ENCODE results near the gene DDX25. TPM values are rescaled to one million over a fixed set of nuclear protein-coding genes. Genes with fewer than 3 reads are reported as not detected.
A peak's percentile ranks its signal among the peaks of the same experiment; 100 is the strongest.

Gene DDX25
- total and polyA plus RNA-seq, 9 of the 15 experiments (the other 6 are each of a cell fraction or from before 2014, with no cell fraction given), result not detected

DNA sequence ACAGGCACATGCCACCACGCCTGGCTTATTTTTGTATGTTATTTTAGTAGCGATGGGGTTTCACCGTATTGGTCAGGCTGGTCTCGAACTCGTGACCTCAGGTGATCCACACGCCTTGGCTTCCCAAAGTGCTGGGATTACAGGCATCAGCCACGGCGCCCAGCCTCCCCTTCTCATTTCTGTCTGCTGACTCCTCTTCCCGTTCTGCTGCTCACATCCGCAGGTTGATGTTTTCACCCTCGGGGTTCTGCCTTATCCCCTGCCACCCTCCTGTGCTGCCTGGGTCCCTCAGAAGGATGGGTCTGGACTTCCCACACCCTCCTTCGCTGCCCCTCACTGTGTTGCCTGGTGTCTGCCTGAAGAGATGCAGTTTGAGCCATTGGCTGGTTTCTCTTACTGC, 22.4 kb downstream of the DDX25 start (continued):
- TF ChIP-seq ZNF717 (CRISPR knock-in tag; IDR thresholded peaks at IDR 0.05) (no peak), SMARCA5 (IDR thresholded peaks at IDR 0.05) (no peak)
- TF ChIP-seq, protein P1, sequence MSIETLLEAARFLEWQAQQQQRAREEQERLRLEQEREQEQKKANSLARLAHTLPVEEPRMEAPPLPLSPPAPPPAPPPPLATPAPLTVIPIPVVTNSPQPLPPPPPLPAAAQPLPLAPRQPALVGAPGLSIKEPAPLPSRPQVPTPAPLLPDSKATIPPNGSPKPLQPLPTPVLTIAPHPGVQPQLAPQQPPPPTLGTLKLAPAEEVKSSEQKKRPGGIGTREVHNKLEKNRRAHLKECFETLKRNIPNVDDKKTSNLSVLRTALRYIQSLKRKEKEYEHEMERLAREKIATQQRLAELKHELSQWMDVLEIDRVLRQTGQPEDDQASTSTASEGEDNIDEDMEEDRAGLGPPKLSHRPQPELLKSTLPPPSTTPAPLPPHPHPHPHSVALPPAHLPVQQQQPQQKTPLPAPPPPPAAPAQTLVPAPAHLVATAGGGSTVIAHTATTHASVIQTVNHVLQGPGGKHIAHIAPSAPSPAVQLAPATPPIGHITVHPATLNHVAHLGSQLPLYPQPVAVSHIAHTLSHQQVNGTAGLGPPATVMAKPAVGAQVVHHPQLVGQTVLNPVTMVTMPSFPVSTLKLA (conservative IDR thresholded peaks at IDR 0.05), result no peak

DNA sequence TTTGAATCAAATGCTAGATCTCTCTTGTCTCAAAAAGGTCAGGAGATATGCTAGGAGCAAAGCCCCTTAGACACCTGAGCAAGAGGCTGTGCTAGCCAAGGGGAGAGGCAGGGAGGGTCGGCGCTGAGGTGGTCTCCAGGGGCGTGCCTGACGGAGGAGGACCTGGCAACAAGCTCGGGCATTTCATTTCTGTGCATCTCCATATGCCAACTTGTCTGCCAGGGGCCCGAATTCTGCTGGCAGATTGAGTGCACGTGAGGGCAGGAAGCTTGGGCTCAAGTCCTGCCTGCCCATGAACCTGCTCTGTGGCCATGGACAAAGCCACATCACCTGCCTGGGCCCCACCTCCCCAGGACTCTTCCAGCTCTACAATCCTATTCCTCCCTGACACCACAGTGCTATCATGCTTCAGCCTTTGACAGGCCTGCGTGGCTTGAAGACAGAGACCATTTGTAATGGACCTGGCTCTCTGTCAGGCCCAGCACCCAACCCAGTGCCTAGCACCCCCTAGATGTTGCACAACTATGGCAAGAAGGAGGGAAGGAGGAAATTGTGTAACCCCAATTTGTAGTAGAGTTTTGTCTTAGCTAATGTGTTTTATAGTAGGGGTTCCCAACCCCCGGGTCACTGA, 25.3 kb downstream of the DDX25 start:
- in situ Hi-C loops (cut with MboI) (no loop called here), intact Hi-C loops (cut with micrococcal nuclease) (loop anchor here (10.0 kb wide), 1 partner anchor 125 kb away; no protein-coding TSS in a partner anchor)
- H2AFZ ChIP-seq (ENCODE audit: low read depth, low read length), result no peak overlapping the region
- POLR2A ChIA-PET, result interaction anchor here (0.5 to 0.7 kb wide), 3 partner anchors 12 to 608 kb away, joined by 3 read pairs; no protein-coding TSS in a partner anchor
- 4% methylated on average over 9 of the region's 9 CpGs for WGBS (ENCODE audit: insufficient coverage, low coverage, missing lambda C conversion rate)
- H3K9me3 ChIP-seq (replicated peaks; ENCODE audit: control insufficient read depth, insufficient read depth, low read depth, low read length), result no peaks in the 10 kb centered on the region
- no peak for DNase-seq (ENCODE audit: extremely low read depth in 1 of 4, low spot score in 3 of 4)
- ATAC-seq, result no peak
- H4K20me1 ChIP-seq (replicated peaks; ENCODE audit: control insufficient read depth, insufficient read depth, low read length), result no peaks in the 10 kb centered on the region
- FAIRE-seq, result no peak
- no peak overlapping the region for H3K27ac ChIP-seq (ENCODE audit: extremely low read depth, low read depth, low read length)
- no peak overlapping the region for H3K4me2 ChIP-seq (ENCODE audit: insufficient read depth, low read length)
- H3K9me1 ChIP-seq (ENCODE audit: control insufficient read depth, insufficient read depth, low read length), result no peaks in the 10 kb centered on the region
- H3K27me3 ChIP-seq (ENCODE audit: control insufficient read depth in 2 of 2, insufficient read depth in 2 of 2, low read length in 2 of 2), result peaks cover 9 to 30% of the 10 kb centered on the region in 2 experiments; a peak in 4 of 5 replicates
- H3K9ac ChIP-seq (ENCODE audit: insufficient read depth in 1 of 2, low read depth in 2 of 2, low read length in 2 of 2), result peak overlapping the region in 1 of 2 experiments; percentile 29; a peak in 1 of 4 replicates
- CTCF ChIA-PET (ENCODE audit: low intra/inter-chr PET ratio), result no interaction called here
- no TSS peak for BruUV-seq (replicated peaks)
- peak; percentile 71 for TF ChIP-seq CEBPB (tag; IDR thresholded peaks at IDR 0.05)
- TF ChIP-seq, protein P2, sequence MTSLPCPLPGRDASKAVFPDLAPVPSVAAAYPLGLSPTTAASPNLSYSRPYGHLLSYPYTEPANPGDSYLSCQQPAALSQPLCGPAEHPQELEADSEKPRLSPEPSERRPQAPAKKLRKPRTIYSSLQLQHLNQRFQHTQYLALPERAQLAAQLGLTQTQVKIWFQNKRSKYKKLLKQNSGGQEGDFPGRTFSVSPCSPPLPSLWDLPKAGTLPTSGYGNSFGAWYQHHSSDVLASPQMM (CRISPR knock-in tag; IDR thresholded peaks at IDR 0.05), result no peak
- TF ChIP-seq TGIF2 (CRISPR knock-in tag; IDR thresholded peaks at IDR 0.05), result no peak
- no peak for TF ChIP-seq CREB1 (IDR thresholded peaks at IDR 0.05)
- no peak for TF ChIP-seq CREB1 (CRISPR knock-in tag; IDR thresholded peaks at IDR 0.05)
- TF ChIP-seq CEBPG (CRISPR knock-in tag; IDR thresholded peaks at IDR 0.05), result no peak
- 0 out of 4 replicates have a peak, but pooled peaks of 1 of the 2 experiments have one; percentile 0 for TF ChIP-seq CEBPG (tag; conservative IDR thresholded peaks at IDR 0.05 in 1 of 2, IDR thresholded peaks at IDR 0.05 in 1 of 2)
- no peaks in the 10 kb centered on the region for H3K36me3 ChIP-seq (ENCODE audit: control insufficient read depth, insufficient read depth, low read length)
- H3K4me3 ChIP-seq, result no peak overlapping the region
- H3K4me1 ChIP-seq (replicated peaks in 1 of 2; ENCODE audit: control insufficient read depth in 2 of 2, insufficient read depth in 2 of 2, low read length in 2 of 2), result peaks cover 4 to 9% of the 10 kb centered on the region in 2 experiments; a peak in 4 of 5 replicates
- H3K79me2 ChIP-seq (ENCODE audit: control insufficient read depth, insufficient read depth, low read length), result no peaks in the 10 kb centered on the region

Data from K562 (cell line).